ENCODE results near the gene AP2A1. TPM values are rescaled to one million over a fixed set of nuclear protein-coding genes. Genes with fewer than 3 reads are reported as not detected.

AP2A1 gene
- total RNA-seq, 4 donors from 2014 or later, result 48.4 to 77.6 (median 66.9) TPM

GRCh38 chr19:49823472-49823871 is 56.7 kb downstream of the AP2A1 start:
- TF ChIP-seq CTCF (IDR thresholded peaks at IDR 0.05), result no peak
- TF ChIP-seq POLR2A (IDR thresholded peaks at IDR 0.05), result no peak
- intact Hi-C loops (cut with DNase I), result no loop called here
- Histone ChIP-seq H3K36me3 (peaks cover 2 to 3% of the 10 kb centered on the region in 2 donors), H3K4me3 (replicated peaks in 1 of 3) (no peak overlapping the region), H3K4me1 (peaks cover 28% of the 10 kb centered on the region in 2 donors), H3K27me3 (no peaks in the 10 kb centered on the region), H3K27ac (no peak overlapping the region), H3K9me3 (no peaks in the 10 kb centered on the region)
- no peak for DNase-seq
- 89 to 95% methylated on average over 11 to 12 of the region's 12 CpGs for WGBS, 2 donors

GRCh38 chr19:49824662-49825061 is 57.9 kb downstream of the AP2A1 start:
- H3K36me3 ChIP-seq, result peaks cover 5 to 12% of the 10 kb centered on the region in 2 donors
- 89 to 90% methylated on average over 6 of the region's 6 CpGs for WGBS, 2 donors
- DNase-seq, result no peak
- H3K27me3 ChIP-seq, result no peaks in the 10 kb centered on the region
- TF ChIP-seq CTCF (IDR thresholded peaks at IDR 0.05), result no peak
- no peak for TF ChIP-seq POLR2A (IDR thresholded peaks at IDR 0.05)
- intact Hi-C loops (cut with DNase I), result no loop called here
- no peak overlapping the region for H3K4me3 ChIP-seq (replicated peaks in 1 of 3)
- peaks cover 18 to 19% of the 10 kb centered on the region in 2 donors for H3K4me1 ChIP-seq
- H3K27ac ChIP-seq, result no peak overlapping the region
- H3K9me3 ChIP-seq, result no peaks in the 10 kb centered on the region

GRCh38 chr19:49827034-49827433 is 60.2 kb downstream of the AP2A1 start:
- Histone ChIP-seq H3K27ac (no peak overlapping the region), H3K36me3 (peaks cover 28 to 34% of the 10 kb centered on the region in 2 donors), H3K9me3 (no peaks in the 10 kb centered on the region), H3K4me3 (replicated peaks in 1 of 3) (no peak overlapping the region), H3K4me1 (no peaks in the 10 kb centered on the region), H3K27me3 (no peaks in the 10 kb centered on the region)
- no peak for DNase-seq
- 89 to 96% methylated on average over 14 of the region's 14 CpGs for WGBS, 2 donors
- intact Hi-C loops (cut with DNase I), result no loop called here
- TF ChIP-seq POLR2A (IDR thresholded peaks at IDR 0.05) (no peak), CTCF (IDR thresholded peaks at IDR 0.05) (no peak)

GRCh38 chr19:49829200-49829599 is 62.4 kb downstream of the AP2A1 start:
- DNase-seq, result no peak
- 86 to 89% methylated on average over 7 to 8 of the region's 8 CpGs for WGBS, 2 donors
- no peaks in the 10 kb centered on the region for H3K9me3 ChIP-seq
- H3K27me3 ChIP-seq, result no peaks in the 10 kb centered on the region
- peaks cover 47 to 48% of the 10 kb centered on the region in 2 donors for H3K36me3 ChIP-seq
- H3K4me1 ChIP-seq, result no peaks in the 10 kb centered on the region
- no peak overlapping the region for H3K27ac ChIP-seq
- intact Hi-C loops (cut with DNase I), result no loop called here
- no peak for TF ChIP-seq CTCF (IDR thresholded peaks at IDR 0.05)
- no peak for TF ChIP-seq POLR2A (IDR thresholded peaks at IDR 0.05)
- no peak overlapping the region for H3K4me3 ChIP-seq (replicated peaks in 1 of 3)

GRCh38 chr19:49829721-49830120 is 62.9 kb downstream of the AP2A1 start:
- H3K4me1 ChIP-seq, result no peaks in the 10 kb centered on the region
- H3K27me3 ChIP-seq, result no peaks in the 10 kb centered on the region
- H3K9me3 ChIP-seq, result no peaks in the 10 kb centered on the region
- H3K36me3 ChIP-seq, result peaks cover 53 to 54% of the 10 kb centered on the region in 2 donors
- H3K4me3 ChIP-seq (replicated peaks in 1 of 3), result no peak overlapping the region
- WGBS, 2 donors, result 96% methylated on average over 18 of the region's 18 CpGs
- no peak for DNase-seq
- intact Hi-C loops (cut with DNase I), result no loop called here
- no peak overlapping the region for H3K27ac ChIP-seq
- no peak for TF ChIP-seq POLR2A (IDR thresholded peaks at IDR 0.05)
- no peak for TF ChIP-seq CTCF (IDR thresholded peaks at IDR 0.05)

All from thyroid gland (tissue), 4 donors.